IMR-90 (cell line): ENCODE measurements around the gene MAPKAP1. TPM values are rescaled to one million over a fixed set of nuclear protein-coding genes. Genes with fewer than 3 reads are reported as not detected.

Experiments used
- ATAC-seq: fragments of 200-7000 bp; cut with Tn5 transposase; 2 replicates; pipeline ENCODE4 v1.9.1; 2020; ENCODE audit warnings: low read depth, mild to moderate bottlenecking, moderate library complexity
- BruUV-seq: library from RNA; stranded (reverse); fragments of 400-500 nt; replicated peaks from 2 replicates; lab custom pipeline; 2021; lab: Mats Ljungman, UMichigan
- CTCF ChIA-PET: fragments of 300-600 bp; formaldehyde crosslinking; extraction: SDS; loops from one replicate; lab custom pipeline; 2021; ENCODE audit warnings: antibody characterized with exemption; lab: Yijun Ruan, JAX
- POLR2A ChIA-PET: fragments of 300-600 bp; sonication (Branson Sonifier 250); formaldehyde crosslinking; loops from one replicate; lab custom pipeline; 2022; ENCODE audit warnings: antibody characterized with exemption; ENCODE audit not compliant: unreplicated experiment; lab: Charles Lee
- DNase-seq: peaks from one replicate; pipeline ENCODE4 v3.0.0; 2013
- H2AFZ ChIP-seq: replicated peaks from 2 replicates; pipeline ENCODE3; 2013; ENCODE audit warnings: low read length, mild to moderate bottlenecking; ENCODE audit not compliant: poor library complexity
- H2AK5ac ChIP-seq: 2 replicates; pipeline ENCODE4 v1.6.1; 2013; ENCODE audit warnings: low read depth, low read length, inconsistent platforms
- H2AK9ac ChIP-seq: replicated peaks from 2 replicates; pipeline ENCODE3; 2013; ENCODE audit warnings: mild to moderate bottlenecking, low read depth, low read length, moderate library complexity; ENCODE audit not compliant: poor library complexity
- H2BK120ac ChIP-seq: 2 replicates; pipeline ENCODE4 v1.6.1; 2013; ENCODE audit warnings: low read depth, low read length, inconsistent platforms
- H2BK15ac ChIP-seq: 3 replicates; pipeline ENCODE4 v1.6.1; 2013; ENCODE audit warnings: low read depth, low read length, inconsistent platforms
- H2BK20ac ChIP-seq: 2 replicates; pipeline ENCODE4 v1.6.1; 2013; ENCODE audit warnings: low read depth, mild to moderate bottlenecking, inconsistent platforms, low read length, moderate library complexity
- H2BK5ac ChIP-seq: 2 replicates; pipeline ENCODE4 v1.6.1; 2013; ENCODE audit warnings: mild to moderate bottlenecking, low read depth, low read length, inconsistent platforms; ENCODE audit not compliant: poor library complexity, severe bottlenecking
- H3K14ac ChIP-seq: replicated peaks from 2 replicates; pipeline ENCODE4 v1.6.1; 2013; ENCODE audit warnings: low read depth, low read length, inconsistent platforms
- H3K18ac ChIP-seq: 2 replicates; pipeline ENCODE4 v1.6.1; 2013; ENCODE audit warnings: low read depth, low read length, control low read depth
- H3K23ac ChIP-seq: 2 replicates; pipeline ENCODE4 v1.6.1; 2013; ENCODE audit warnings: low read depth, low read length, inconsistent platforms
- H3K27ac ChIP-seq: 2 replicates; pipeline ENCODE4 v1.5.1; 2013; ENCODE audit warnings: mild to moderate bottlenecking, control low read depth, low read length; ENCODE audit not compliant: insufficient read depth
- H3K27me3 ChIP-seq: 2 replicates; pipeline ENCODE4 v1.6.1; 2013; ENCODE audit warnings: low read length; ENCODE audit not compliant: control insufficient read depth, insufficient read depth
- H3K36me3 ChIP-seq: 2 replicates; pipeline ENCODE4 v1.6.1; 2013; ENCODE audit warnings: low read length, mixed read lengths; ENCODE audit not compliant: control insufficient read depth, insufficient read depth
- H3K4ac ChIP-seq: 2 replicates; pipeline ENCODE4 v1.6.1; 2013; ENCODE audit warnings: low read depth, low read length, inconsistent platforms
- H3K4me1 ChIP-seq: 2 replicates; pipeline ENCODE4 v1.6.1; 2013; ENCODE audit warnings: low read length, mixed read lengths; ENCODE audit not compliant: control insufficient read depth, insufficient read depth
- H3K4me2 ChIP-seq: 2 replicates; pipeline ENCODE4 v1.6.1; 2013; ENCODE audit warnings: low read depth, mild to moderate bottlenecking, control low read depth, low read length, moderate library complexity
- H3K4me3 ChIP-seq: 2 replicates; pipeline ENCODE4 v1.5.1; 2013; ENCODE audit warnings: low read depth, mild to moderate bottlenecking, control low read depth, low read length, moderate library complexity; ENCODE audit not compliant: insufficient read depth
- H3K56ac ChIP-seq: 2 replicates; pipeline ENCODE4 v1.6.1; 2013; ENCODE audit warnings: low read length, inconsistent platforms; ENCODE audit not compliant: insufficient read depth; ENCODE audit errors: extremely low read depth
- H3K79me1 ChIP-seq, 2 experiments: 2 replicates each; pipeline ENCODE4 v1.6.1; 2013; ENCODE audit warnings: low read length in 2 of 2, inconsistent platforms in 1 of 2, low read depth in 1 of 2
- H3K9ac ChIP-seq: 2 replicates; pipeline ENCODE4 v1.6.1; 2013; ENCODE audit warnings: low read depth, low read length, control low read depth
- H3K9me1 ChIP-seq: 2 replicates; pipeline ENCODE4 v1.6.1; 2013; ENCODE audit warnings: low read length, inconsistent platforms; ENCODE audit not compliant: insufficient read depth
- H3K9me3 ChIP-seq: 2 replicates; pipeline ENCODE4 v1.6.1; 2013; ENCODE audit warnings: low read length; ENCODE audit not compliant: control insufficient read depth, insufficient read depth
- H4K20me1 ChIP-seq: 2 replicates; pipeline ENCODE4 v1.6.1; 2013; ENCODE audit warnings: low read length, inconsistent platforms; ENCODE audit not compliant: insufficient read depth
- H4K5ac ChIP-seq: 2 replicates; pipeline ENCODE4 v1.6.1; 2013; ENCODE audit warnings: mild to moderate bottlenecking, low read depth, low read length, control low read depth
- H4K8ac ChIP-seq, 2 experiments: 2 replicates each; pipeline ENCODE4 v1.6.1; 2013; ENCODE audit warnings: low read depth in 2 of 2, low read length in 2 of 2, control low read depth in 1 of 2, inconsistent platforms in 1 of 2
- H4K91ac ChIP-seq: 2 replicates; pipeline ENCODE4 v1.6.1; 2013; ENCODE audit warnings: low read depth, low read length, inconsistent platforms; ENCODE audit not compliant: insufficient read depth
- BHLHE40 ChIP-seq: fragments of 150-350 bp; IDR thresholded peaks from 2 replicates; pipeline ENCODE4 v1.6.1; 2016; ENCODE audit warnings: mild to moderate bottlenecking, low read depth, low read length
- CEBPB ChIP-seq: IDR thresholded peaks from 2 replicates; pipeline ENCODE4 v1.6.1; 2012; ENCODE audit warnings: low read depth, low read length, improper control_type of control experiment
- CTCF ChIP-seq: conservative IDR thresholded peaks from 2 replicates; pipeline ENCODE4 v1.5.1; 2012; ENCODE audit warnings: mild to moderate bottlenecking, low read depth, low read length, improper control_type of control experiment
- ELK1 ChIP-seq: fragments of 150-350 bp; IDR thresholded peaks from 2 replicates; pipeline ENCODE4 v1.6.1; 2016; ENCODE audit warnings: low read depth, mild to moderate bottlenecking, low read length, moderate library complexity, borderline replicate concordance
- FOS ChIP-seq: fragments of 150-350 bp; IDR thresholded peaks from 2 replicates; pipeline ENCODE4 v1.6.1; 2016; ENCODE audit warnings: low read depth, low read length
- MAFK ChIP-seq: IDR thresholded peaks from 2 replicates; pipeline ENCODE4 v1.6.1; 2012; ENCODE audit warnings: low read depth, low read length, improper control_type of control experiment
- NFE2L2 ChIP-seq: fragments of 150-350 bp; IDR thresholded peaks from 2 replicates; pipeline ENCODE4 v1.6.1; 2016; ENCODE audit warnings: low read depth, mild to moderate bottlenecking, low read length
- SMC3 ChIP-seq: fragments of 150-350 bp; IDR thresholded peaks from 2 replicates; pipeline ENCODE4 v1.6.1; 2016; ENCODE audit warnings: low read depth, mild to moderate bottlenecking, antibody characterized with exemption, low read length, moderate library complexity
- USF2 ChIP-seq: fragments of 150-350 bp; IDR thresholded peaks from 2 replicates; pipeline ENCODE4 v1.6.1; 2017; ENCODE audit warnings: mild to moderate bottlenecking, antibody characterized with exemption, low read length, low read depth
- WGBS, 2 experiments: methylation state at CpG; one replicate each; pipeline versions ENCODE4 v1.1.5 to v1.1.7; 2013; ENCODE audit warnings: missing lambda C conversion rate in 2 of 2; ENCODE audit not compliant: insufficient read length in 1 of 2; ENCODE audit errors: extremely low coverage in 2 of 2; 5-methylcytosine and 5-hydroxymethylcytosine counted together
- dilution Hi-C: fragments of 300-500 bp; cut with HindIII; formaldehyde crosslinking; loops from one replicate; pipeline ENCODE4 v1.14.3; 2018; ENCODE audit warnings: low sequenced_read_pairs; ENCODE audit not compliant: unreplicated experiment
- in situ Hi-C: fragments of 300-500 bp; cut with MboI; formaldehyde crosslinking; loops from 3 replicates; pipeline ENCODE4 v1.14.3; 2019; ENCODE audit warnings: low sequenced_read_pairs, inconsistent platforms, mixed read lengths
- intact Hi-C: fragments of 100-400 bp; cut with micrococcal nuclease; formaldehyde crosslinking; loops from 2 replicates; pipeline ENCODE4 v1.10.0; 2022
- polyA plus RNA-seq, 3 experiments: library from polyadenylated mRNA; depleted of rRNA; stranded (reverse); fragments of >200 nt; gene quantifications; 2 replicates each; pipeline ENCODE4 v1.2.3, GENCODE V29; 2012; ENCODE audit warnings: low replicate concordance in 1 of 3
- total RNA-seq: library from RNA; depleted of rRNA; stranded (reverse); fragments of >200 nt; gene quantifications from 2 replicates; pipeline ENCODE4 v1.2.3, GENCODE V29; 2012

MAPKAP1 gene
- total and polyA plus RNA-seq, 2 of the 4 experiments (the other 2 are of a cell fraction), result 87.2 to 158 TPM

- CTCF ChIA-PET, result no interaction called here
- Histone ChIP-seq H3K36me3 (no peaks in the 10 kb centered on the region; the same call in 1 of the 2 replicates), H2BK5ac (peak overlapping the region; percentile 59), H3K56ac (no peak overlapping the region), H2BK15ac (no peak overlapping the region), H4K20me1 (no peaks in the 10 kb centered on the region), H2AFZ (no peak overlapping the region), H2BK20ac (no peak overlapping the region), H3K14ac (peak overlapping the region; percentile 74; the same call in 1 of the 2 replicates), H3K4me2 (peak overlapping the region; percentile 28; the same call in 1 of the 2 replicates), H3K4me1 (peaks cover 4% of the 10 kb centered on the region), H4K5ac (no peak overlapping the region), H2BK120ac (no peak overlapping the region), H2AK5ac (no peak overlapping the region), H2AK9ac (no peak overlapping the region), H3K27ac (no peak overlapping the region), H3K27me3 (no peaks in the 10 kb centered on the region), H3K9ac (no peak overlapping the region), H4K8ac (no peak overlapping the region; a peak in 1 of 4 replicates), H3K9me3 (no peaks in the 10 kb centered on the region), H3K18ac (no peak overlapping the region), H3K9me1 (peaks cover 11% of the 10 kb centered on the region), H3K4ac (no peak overlapping the region), H3K4me3 (no peak overlapping the region), H3K23ac (peak overlapping the region; percentile 62; the same call in 1 of the 2 replicates), H4K91ac (no peak overlapping the region), H3K79me1 (peaks cover 18 to 51% of the 10 kb centered on the region in 2 experiments)
- TF ChIP-seq USF2 (no peak), FOS (peak; percentile 71), BHLHE40 (peak; percentile 96), NFE2L2 (no peak), MAFK (no peak), CTCF (no peak), ELK1 (no peak), CEBPB (no peak), SMC3 (no peak)
- POLR2A ChIA-PET, result no interaction called here
- intact Hi-C loops (no loop called here), dilution Hi-C loops (no loop called here), in situ Hi-C loops (no loop called here)
- DNase-seq (peak; percentile 79), ATAC-seq (peak; percentile 69)
- 0% methylated on average over 2 of the region's 3 CpGs; no CpG with 5 or more reads in 1 of the 2 experiments for WGBS, 2 experiments
- BruUV-seq, result no TSS peak
These were observed 43.9 kb downstream of the MAPKAP1 start for GRCh38 chr9:125663127-125663526.
